NCI-H2227 (cell line): ENCODE data around the gene ZNF410.
"Not testable (repeated sequence)": the region's sequence is repeated elsewhere in the genome, so short reads cannot be mapped to it uniquely, and the experiment has no call there.

ENCODE experiments used
- DNase-seq: peaks from one replicate; lab custom pipeline; 2025; ENCODE audit not compliant: unreplicated experiment; lab: John Stamatoyannopoulos, UW

The ZNF410 gene, protein sequence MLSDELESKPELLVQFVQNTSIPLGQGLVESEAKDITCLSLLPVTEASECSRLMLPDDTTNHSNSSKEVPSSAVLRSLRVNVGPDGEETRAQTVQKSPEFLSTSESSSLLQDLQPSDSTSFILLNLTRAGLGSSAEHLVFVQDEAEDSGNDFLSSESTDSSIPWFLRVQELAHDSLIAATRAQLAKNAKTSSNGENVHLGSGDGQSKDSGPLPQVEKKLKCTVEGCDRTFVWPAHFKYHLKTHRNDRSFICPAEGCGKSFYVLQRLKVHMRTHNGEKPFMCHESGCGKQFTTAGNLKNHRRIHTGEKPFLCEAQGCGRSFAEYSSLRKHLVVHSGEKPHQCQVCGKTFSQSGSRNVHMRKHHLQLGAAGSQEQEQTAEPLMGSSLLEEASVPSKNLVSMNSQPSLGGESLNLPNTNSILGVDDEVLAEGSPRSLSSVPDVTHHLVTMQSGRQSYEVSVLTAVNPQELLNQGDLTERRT

GRCh38 chr14:73886449-73887317, at the start of gene ZNF410:
Gene ZNF410 (plus strand): TSS chr14:73886859. CDS start chr14:73892176, 5,317 bp downstream.
- DNase-seq, result peak; percentile 96

- not testable (repeated sequence) for DNase-seq
Observed at GRCh38 chr14:73838293-73839034, 48.2 kb upstream of the ZNF410 start.

DNA sequence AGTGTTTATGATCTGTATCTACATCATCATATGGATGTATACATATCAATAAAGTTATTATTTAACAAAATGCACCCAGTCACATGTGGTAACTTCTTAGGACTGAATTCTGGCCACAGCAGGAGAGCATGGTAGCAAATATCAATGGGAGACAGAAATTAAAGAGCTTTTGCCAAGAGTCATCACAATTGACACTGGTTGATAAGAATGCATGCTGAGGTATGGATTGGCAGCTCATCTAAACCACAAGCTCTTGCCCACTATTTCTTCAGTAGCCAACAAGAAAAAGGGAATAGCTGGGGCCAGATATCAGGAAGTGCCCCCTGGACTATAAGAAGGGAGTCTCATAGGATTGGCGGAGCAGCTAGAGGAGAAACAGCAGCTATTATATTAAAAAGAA, 44.5 kb upstream of the ZNF410 start:
- no peak for DNase-seq

GRCh38 chr14:73842851-73843250, 43.8 kb upstream of the ZNF410 start:
- DNase-seq, result no peak

DNA sequence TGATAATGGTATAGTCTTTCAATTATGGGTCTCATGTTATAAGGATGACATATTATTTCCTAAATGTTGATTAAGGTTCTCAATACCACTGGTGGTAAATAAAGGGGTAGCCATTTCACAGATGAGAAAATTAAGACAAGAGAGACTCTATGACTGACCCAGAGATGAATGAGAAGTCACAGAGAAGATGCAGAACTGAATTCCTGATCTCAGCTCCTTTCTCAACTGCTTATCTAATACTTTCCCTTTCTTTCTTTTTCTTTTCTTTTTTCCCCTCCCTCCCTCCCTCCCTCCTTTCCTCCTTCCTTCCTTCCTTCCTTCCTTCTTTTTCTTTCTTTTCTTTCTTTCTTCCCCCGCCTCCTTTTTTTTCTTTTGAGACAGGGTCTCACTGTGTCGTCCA, 43.4 kb upstream of the ZNF410 start:
- DNase-seq, result no peak

- DNase-seq, result no peak
Observed at GRCh38 chr14:73846947-73847346, 39.7 kb upstream of the ZNF410 start.

DNA sequence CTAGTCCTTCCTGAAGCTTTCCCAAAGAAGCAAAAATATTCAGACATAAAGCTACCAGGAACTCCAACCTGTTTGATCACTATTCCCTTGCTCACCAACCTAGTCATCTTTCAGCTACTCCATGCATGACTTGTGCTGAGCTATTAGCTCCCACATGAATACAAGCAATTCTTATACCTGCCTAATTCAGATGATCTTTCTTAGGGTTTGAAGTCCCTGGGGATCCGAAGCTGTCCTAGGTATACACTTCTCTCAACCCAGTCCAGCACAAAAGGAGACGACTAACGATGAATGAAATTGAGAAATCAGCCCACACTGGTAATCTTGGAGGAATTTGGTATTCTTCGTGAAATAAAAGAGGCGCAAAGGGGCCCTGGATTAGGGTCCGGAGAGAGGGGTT, 35.7 kb upstream of the ZNF410 start:
- DNase-seq, result no peak

DNA sequence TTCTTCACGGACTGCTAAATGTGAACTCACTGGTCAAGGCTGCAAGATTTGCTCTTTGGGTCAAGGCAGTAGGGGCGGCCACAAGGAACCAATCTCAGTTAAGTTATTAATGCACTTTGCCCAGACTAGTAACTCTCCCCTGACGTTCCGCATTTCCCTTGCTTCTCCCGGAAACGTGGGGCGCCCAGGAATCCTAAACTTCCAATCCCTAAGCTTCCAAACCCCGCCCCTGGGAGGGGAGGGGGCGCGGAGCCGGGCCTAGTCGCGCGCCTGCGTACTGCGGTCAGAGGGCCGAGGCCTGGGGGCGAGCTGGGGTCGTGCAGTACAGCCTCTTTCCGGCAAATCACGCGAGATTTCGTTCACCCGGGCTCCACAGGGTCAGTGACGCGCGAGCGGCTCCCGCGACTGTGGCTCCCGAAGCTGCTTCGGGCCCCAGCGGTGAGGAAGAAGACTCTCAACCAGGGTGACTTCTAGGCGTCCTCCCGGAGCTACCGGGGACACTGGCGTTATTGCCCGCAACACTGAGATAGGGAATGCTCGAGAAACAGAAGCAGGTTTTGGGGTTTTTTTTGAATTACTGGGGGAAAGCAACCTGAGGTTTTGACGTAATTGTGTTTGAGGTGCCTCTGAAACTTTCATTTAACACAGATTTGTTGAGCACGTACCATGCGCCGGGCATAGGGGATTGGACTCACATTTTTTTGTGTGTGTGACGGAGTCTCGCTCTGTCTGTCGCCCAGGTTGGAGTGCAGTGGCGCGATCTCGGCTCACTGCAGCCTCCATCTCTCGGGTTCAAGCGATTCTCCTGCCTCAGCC, 34.9 kb upstream of the ZNF410 start, which contains the start of gene PTGR2:
PTGR2 (plus strand) TSS at position 265 of the 816 bp plus-strand sequence. CDS start 7,032 bp downstream, outside the sequence.
- peak; percentile 97 for DNase-seq

DNA sequence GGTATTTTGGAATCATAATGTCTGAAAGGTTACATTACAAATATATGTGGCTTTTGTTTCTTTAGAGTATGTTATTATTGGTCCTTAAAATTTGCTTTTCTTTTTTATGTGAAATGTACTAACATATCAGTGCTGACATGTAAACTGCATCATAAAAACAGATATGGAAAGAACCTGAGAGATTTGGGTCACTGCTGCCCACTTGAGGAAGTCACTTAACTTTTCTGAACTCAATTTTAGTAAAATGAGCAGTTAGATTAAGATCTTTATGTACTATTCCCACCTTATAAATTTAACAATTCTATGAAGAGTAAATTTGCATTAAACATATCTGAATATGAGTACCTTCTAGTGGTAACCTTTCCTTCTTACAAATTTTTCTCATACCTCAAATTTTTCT, 27.5 kb upstream of the ZNF410 start:
- no peak for DNase-seq

DNA sequence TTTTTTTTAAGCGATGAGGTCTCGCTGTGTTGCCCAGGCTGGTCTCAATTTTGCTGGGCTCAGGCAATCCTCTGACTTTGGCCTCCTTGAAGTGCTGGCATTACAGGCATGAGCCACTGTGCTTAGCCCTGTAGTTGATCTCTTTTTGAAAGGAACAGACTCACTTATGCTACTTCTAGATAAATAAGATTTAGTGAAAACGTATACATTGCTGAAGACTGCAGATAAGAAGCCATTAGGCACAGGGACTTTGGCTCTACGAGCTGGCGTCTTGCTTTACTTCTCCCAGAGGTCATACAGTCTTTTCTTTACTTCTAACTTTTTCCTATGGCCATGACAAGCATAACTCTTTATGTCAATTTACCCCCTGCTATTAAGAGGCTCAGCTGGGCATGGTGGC, 25.6 kb upstream of the ZNF410 start:
- no peak for DNase-seq

GRCh38 chr14:73862480-73862879, 24.2 kb upstream of the ZNF410 start:
- DNase-seq, result no peak

- no peak for DNase-seq
Observed at GRCh38 chr14:73863209-73863608, 23.4 kb upstream of the ZNF410 start.

GRCh38 chr14:73865534-73866113, 21.0 kb upstream of the ZNF410 start:
- DNase-seq, result no peak

DNA sequence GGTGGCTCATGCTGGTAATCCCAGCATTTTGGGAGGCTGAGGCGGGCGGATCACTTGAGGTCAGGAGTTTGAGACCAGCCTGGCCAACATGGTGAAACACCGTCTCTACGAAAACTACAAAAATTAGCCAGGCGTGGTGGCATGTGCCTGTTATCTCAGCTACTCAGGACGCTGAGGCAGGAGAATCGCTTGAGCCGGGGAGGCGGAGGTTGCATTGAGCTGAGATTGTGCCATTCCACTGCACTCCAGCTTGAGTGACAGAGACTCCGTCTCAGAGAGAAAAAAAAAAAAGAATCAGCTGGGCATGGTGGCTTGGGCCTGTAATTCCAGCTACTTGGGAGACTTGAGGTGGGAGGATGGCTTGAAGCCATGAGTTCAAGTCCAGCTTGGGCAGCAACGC, 16.9 kb upstream of the ZNF410 start:
- not testable (repeated sequence) for DNase-seq

GRCh38 chr14:73870525-73871235, 16.0 kb upstream of the ZNF410 start:
- no peak for DNase-seq

DNA sequence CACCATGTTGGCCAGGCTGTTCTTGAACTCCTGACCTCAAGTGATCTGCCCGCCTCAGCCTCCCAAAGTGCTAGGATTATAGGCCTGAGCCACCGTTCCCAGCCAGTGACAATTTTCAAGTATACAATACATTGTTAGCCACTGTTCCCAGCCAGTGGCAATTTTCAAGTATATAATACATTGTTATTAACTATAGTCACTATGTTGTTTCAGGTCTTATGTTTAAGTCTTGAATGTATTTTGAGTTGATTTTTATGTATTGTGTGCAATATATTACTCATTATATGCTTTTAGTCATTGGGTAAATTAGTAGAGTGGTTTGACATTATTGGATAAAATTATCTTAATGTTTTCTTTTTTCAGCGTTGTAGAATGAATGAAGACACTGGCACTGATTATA, 13.0 kb upstream of the ZNF410 start:
- DNase-seq, result peak; percentile 21

- DNase-seq, result no peak
Observed at GRCh38 chr14:73877790-73878189, 8.9 kb upstream of the ZNF410 start.

GRCh38 chr14:73878436-73878835, 8.2 kb upstream of the ZNF410 start:
- no peak for DNase-seq

GRCh38 chr14:73879027-73879426, 7.6 kb upstream of the ZNF410 start:
- no peak for DNase-seq
